Omental fat pad (tissue), 4 donors: ENCODE measurements around the gene PPP1R9A. TPM values are rescaled to one million over a fixed set of nuclear protein-coding genes. Genes with fewer than 3 reads are reported as not detected.

Experiments
- ATAC-seq: fragments of 150-250 bp; one replicate; pipeline ENCODE4 v1.9.1; 2016; ENCODE audit warnings: mild to moderate bottlenecking, moderate library complexity; ENCODE audit not compliant: low FRiP score
- DNase-seq: peaks from one replicate; pipeline ENCODE4 v3.0.0-alpha.2; 2019; ENCODE audit warnings: low spot score
- CTCF ChIP-seq, 3 donors: fragments of 450-650 bp; IDR thresholded peaks; one replicate each; pipeline ENCODE4 v1.5.1; 2016 to 2017; ENCODE audit warnings: antibody characterized with exemption in 3 of 3, mild to moderate bottlenecking in 3 of 3, moderate library complexity in 2 of 3
- total RNA-seq, 4 donors: library from RNA; depleted of rRNA; stranded (reverse); fragments of >200 nt; gene quantifications; one replicate each; pipeline ENCODE4 v1.1.0, GENCODE V29; 2016

PPP1R9A gene
- total RNA-seq, 4 donors from 2014 or later = 5.5 to 16.5 (median 9.6) TPM

GRCh38 chr7:94898340-94898739, 9.1 kb upstream of the PPP1R9A start:
- no peak for DNase-seq
- TF ChIP-seq CTCF (IDR thresholded peaks at IDR 0.05) = no peak
- no peak for ATAC-seq

GRCh38 chr7:94901981-94902380, 5.4 kb upstream of the PPP1R9A start:
- no peak for DNase-seq
- ATAC-seq = no peak
- TF ChIP-seq CTCF (IDR thresholded peaks at IDR 0.05) = no peak

- no peak for DNase-seq
- no peak for ATAC-seq
- TF ChIP-seq CTCF (IDR thresholded peaks at IDR 0.05) = no peak
Measured at GRCh38 chr7:94903971-94904370, 3.4 kb upstream of the PPP1R9A start.

- no peak for TF ChIP-seq CTCF (IDR thresholded peaks at IDR 0.05)
- no peak for ATAC-seq
- DNase-seq = no peak
Measured at GRCh38 chr7:94904982-94905381, 2.4 kb upstream of the PPP1R9A start.

- DNase-seq (no peak), ATAC-seq (peak; percentile 65)
- no peak for TF ChIP-seq CTCF (IDR thresholded peaks at IDR 0.05)
Measured at GRCh38 chr7:94906065-94906851, 1.1 kb upstream of the PPP1R9A start.

GRCh38 chr7:94907811-94908322, 473 bp downstream of the PPP1R9A start:
- TF ChIP-seq CTCF (IDR thresholded peaks at IDR 0.05) = no peak
- DNase-seq = no peak
- ATAC-seq = peak; percentile 52
